SU-DHL-6 (cell line): ENCODE data around the gene ABCC4.

Source experiments
- H2AFZ ChIP-seq: fragments of 200-600 bp; sonication (generic); 2 replicates; pipeline ENCODE4 v1.6.1; 2014; ENCODE audit warnings: low read depth, mild to moderate bottlenecking, moderate library complexity, mixed read lengths, antibody characterized with exemption, low read length; ENCODE audit not compliant: severe bottlenecking
- H3F3A ChIP-seq: fragments of 200-600 bp; shearing (Covaris generic); 2 replicates; pipeline ENCODE4 v1.6.0; 2016; ENCODE audit warnings: antibody characterized with exemption, mild to moderate bottlenecking; ENCODE audit not compliant: insufficient read depth
- H3K27ac ChIP-seq: fragments of 200-600 bp; sonication (generic); 2 replicates; pipeline ENCODE4 v1.5.1; 2016; ENCODE audit warnings: low read depth, mild to moderate bottlenecking, low read length, moderate library complexity, mixed read lengths
- H3K27me3 ChIP-seq: fragments of 200-600 bp; sonication (generic), shearing (Covaris generic); 2 replicates; pipeline ENCODE4 v1.6.0; 2014; ENCODE audit warnings: mild to moderate bottlenecking, low read length
- H3K36me3 ChIP-seq: fragments of 200-600 bp; sonication (generic); 2 replicates; pipeline ENCODE4 v1.6.1; 2014; ENCODE audit warnings: mild to moderate bottlenecking, low read length, mixed read lengths
- H3K4me2 ChIP-seq: fragments of 300-600, 200-600 bp; shearing (Covaris generic), sonication (generic); 2 replicates; pipeline ENCODE4 v1.6.0; 2014; ENCODE audit warnings: low read length, low read depth, mild to moderate bottlenecking; ENCODE audit not compliant: poor library complexity, severe bottlenecking
- H3K4me3 ChIP-seq: fragments of 200-600 bp; sonication (generic); 2 replicates; pipeline ENCODE4 v1.5.1; 2014; ENCODE audit warnings: antibody characterized with exemption, low read length, mild to moderate bottlenecking, mixed read lengths; ENCODE audit not compliant: insufficient read depth, poor library complexity, severe bottlenecking
- H3K79me2 ChIP-seq: fragments of 200-600 bp; sonication (generic); 2 replicates; pipeline ENCODE4 v1.6.1; 2014; ENCODE audit warnings: mild to moderate bottlenecking, low read length, moderate library complexity; ENCODE audit not compliant: insufficient read depth
- H3K9ac ChIP-seq: fragments of 200-600 bp; sonication (generic); 2 replicates; pipeline ENCODE4 v1.7.0; 2014; ENCODE audit warnings: mild to moderate bottlenecking, low read length
- H3K9me2 ChIP-seq: fragments of 200-600 bp; sonication (generic); replicated peaks from 2 replicates; pipeline ENCODE4 v1.6.1; 2014; ENCODE audit warnings: low read length; ENCODE audit not compliant: insufficient read depth
- H3K9me3 ChIP-seq: fragments of 200-600 bp; sonication (generic); 2 replicates; pipeline ENCODE4 v1.6.1; 2014; ENCODE audit warnings: low read length, mixed read lengths; ENCODE audit not compliant: insufficient read depth
- H4K20me1 ChIP-seq: fragments of 200-600 bp; sonication (generic); 2 replicates; pipeline ENCODE4 v1.6.1; 2014; ENCODE audit warnings: low read depth, mild to moderate bottlenecking, antibody characterized with exemption, low read length, moderate library complexity, mixed read lengths
- CTCF ChIP-seq: fragments of 200-600 bp; sonication (generic); IDR thresholded peaks from one replicate; pipeline ENCODE4 v1.5.1; 2017; ENCODE audit warnings: antibody characterized with exemption, mild to moderate bottlenecking, low read length, moderate library complexity; ENCODE audit not compliant: insufficient read depth, poor library complexity, severe bottlenecking
- EZH2phosphoT487 ChIP-seq: fragments of 200-600 bp; sonication (generic), shearing (Covaris generic); conservative IDR thresholded peaks from 2 replicates; pipeline ENCODE4 v1.6.1; 2018; ENCODE audit warnings: mild to moderate bottlenecking, antibody characterized with exemption, low read length, moderate library complexity, mixed read lengths

The ABCC4 gene

GRCh38 chr13:95154413-95154886, 146.8 kb downstream of the ABCC4 start:
- no peak overlapping the region for H3K9ac ChIP-seq
- H4K20me1 ChIP-seq = no peaks in the 10 kb centered on the region
- no peaks in the 10 kb centered on the region for H3F3A ChIP-seq
- no peak for TF ChIP-seq EZH2phosphoT487
- no peak for TF ChIP-seq CTCF
- no peaks in the 10 kb centered on the region for H3K36me3 ChIP-seq
- H3K27me3 ChIP-seq = no peaks in the 10 kb centered on the region
- no peak overlapping the region for H3K4me2 ChIP-seq
- no peak overlapping the region for H2AFZ ChIP-seq
- H3K9me3 ChIP-seq = no peaks in the 10 kb centered on the region
- H3K9me2 ChIP-seq = no peaks in the 10 kb centered on the region
- H3K27ac ChIP-seq = no peak overlapping the region
- H3K79me2 ChIP-seq = no peaks in the 10 kb centered on the region
- H3K4me3 ChIP-seq = no peak overlapping the region

- Histone ChIP-seq H3K9ac (no peak overlapping the region), H3K4me3 (no peak overlapping the region), H3F3A (no peaks in the 10 kb centered on the region), H3K4me2 (no peak overlapping the region), H3K27me3 (no peaks in the 10 kb centered on the region), H3K9me3 (no peaks in the 10 kb centered on the region), H4K20me1 (no peaks in the 10 kb centered on the region), H2AFZ (no peak overlapping the region), H3K27ac (no peak overlapping the region), H3K9me2 (no peaks in the 10 kb centered on the region), H3K36me3 (no peaks in the 10 kb centered on the region), H3K79me2 (no peaks in the 10 kb centered on the region)
- TF ChIP-seq EZH2phosphoT487 = no peak
- no peak for TF ChIP-seq CTCF
Measured at GRCh38 chr13:95153647-95154412, 147.4 kb downstream of the ABCC4 start.

- Histone ChIP-seq H3K79me2 (no peaks in the 10 kb centered on the region), H3K4me3 (no peak overlapping the region), H3K9me3 (no peaks in the 10 kb centered on the region), H3K27me3 (no peaks in the 10 kb centered on the region), H3F3A (no peaks in the 10 kb centered on the region), H4K20me1 (no peaks in the 10 kb centered on the region), H3K9ac (no peak overlapping the region), H3K36me3 (no peaks in the 10 kb centered on the region), H3K4me2 (no peak overlapping the region), H2AFZ (no peak overlapping the region), H3K27ac (no peak overlapping the region), H3K9me2 (no peaks in the 10 kb centered on the region)
- no peak for TF ChIP-seq EZH2phosphoT487
- no peak for TF ChIP-seq CTCF
Measured at GRCh38 chr13:95151942-95152587, 149.2 kb downstream of the ABCC4 start.
